B cell (primary cell): ENCODE results near the gene ACO2. TPM values are rescaled to one million over a fixed set of nuclear protein-coding genes. Genes with fewer than 3 reads are reported as not detected.

ENCODE experiments used
- ATAC-seq: fragments of 200-7000 bp; cut with Tn5 transposase; one replicate; pipeline ENCODE4 v1.10.0; 2021; ENCODE audit warnings: low read depth, mild to moderate bottlenecking, moderate number of reproducible peaks, moderate library complexity
- CTCF ChIA-PET: fragments of 350-600 bp; sonication (Branson Sonifier 250); formaldehyde crosslinking; loops from one replicate; lab custom pipeline; 2021; ENCODE audit warnings: antibody characterized with exemption, inconsistent platforms; lab: Charles Lee
- POLR2A ChIA-PET: fragments of 350-600 bp; sonication (Branson Sonifier 250); formaldehyde crosslinking; loops from one replicate; lab custom pipeline; 2021; ENCODE audit warnings: antibody characterized with exemption; lab: Charles Lee
- DNase-seq: peaks from one replicate; pipeline ENCODE4 v3.0.0; 2013
- H2AFZ ChIP-seq: 2 replicates; pipeline ENCODE4 v1.6.1; 2012; ENCODE audit warnings: mild to moderate bottlenecking, low read depth, low read length; ENCODE audit not compliant: insufficient read depth, poor library complexity, severe bottlenecking
- H3K27ac ChIP-seq, 2 donors: 1 replicate in 1 of 2; 2 replicates in 1 of 2; pipeline ENCODE4 v1.5.1; 2012 to 2013; ENCODE audit warnings: low read length in 2 of 2, mild to moderate bottlenecking in 2 of 2, moderate library complexity in 1 of 2
- H3K27me3 ChIP-seq, 4 experiments: fragments of 200-600 bp in 1 of 4; sonication (generic) in 1 of 4; replicated peaks in 1 of 4; 1 replicate in 2 of 4; 2 replicates in 2 of 4; pipeline versions ENCODE4 v1.6.1 to v1.7.0; 2013 to 2016; ENCODE audit warnings: low read length in 3 of 4, mild to moderate bottlenecking in 2 of 4, mixed read lengths in 1 of 4, moderate library complexity in 1 of 4; ENCODE audit not compliant: insufficient read depth in 4 of 4, control insufficient read depth in 3 of 4; ENCODE audit errors: control extremely low read depth in 1 of 4
- H3K36me3 ChIP-seq, 2 experiments: replicated peaks in 1 of 2; 1 replicate in 1 of 2; 2 replicates in 1 of 2; pipeline versions ENCODE4 v1.6.1 to v1.7.1; 2013; ENCODE audit warnings: low read length in 1 of 2; ENCODE audit not compliant: insufficient read depth in 2 of 2, control insufficient read depth in 1 of 2; ENCODE audit errors: control extremely low read depth in 1 of 2, extremely low read depth in 1 of 2
- H3K4me1 ChIP-seq, 2 donors: fragments of 200-600 bp in 1 of 2; sonication (generic) in 1 of 2; 1 replicate in 1 of 2; 2 replicates in 1 of 2; pipeline versions ENCODE4 v1.5.1 to v1.6.1; 2013 to 2017; ENCODE audit warnings: low read length in 2 of 2; ENCODE audit not compliant: control insufficient read depth in 2 of 2, insufficient read depth in 2 of 2
- H3K4me2 ChIP-seq: replicated peaks from 2 replicates; pipeline ENCODE3; 2012; ENCODE audit warnings: mild to moderate bottlenecking, low read depth, low read length; ENCODE audit not compliant: poor library complexity, severe bottlenecking
- H3K4me3 ChIP-seq, 5 experiments: fragments of 200-600 bp in 1 of 5; sonication (generic) in 1 of 5; 1 replicate in 3 of 5; 2 replicates in 2 of 5; pipeline versions ENCODE4 v1.5.1 to v1.7.0; 2011 to 2016; ENCODE audit warnings: low read length in 4 of 5, mild to moderate bottlenecking in 4 of 5, low read depth in 2 of 5, control low read depth in 1 of 5, moderate library complexity in 1 of 5; ENCODE audit not compliant: insufficient read depth in 1 of 5; ENCODE audit errors: control extremely low read depth in 1 of 5, extremely low read depth in 1 of 5
- H3K79me2 ChIP-seq: fragments of 200-600 bp; sonication (generic); one replicate; pipeline ENCODE4 v1.6.0; 2016; ENCODE audit warnings: low read length; ENCODE audit not compliant: control insufficient read depth, insufficient read depth
- H3K9ac ChIP-seq: fragments of 200-600 bp; sonication (generic); 2 replicates; pipeline ENCODE4 v1.6.1; 2017; ENCODE audit warnings: mild to moderate bottlenecking, low read length, moderate library complexity
- H3K9me3 ChIP-seq, 3 donors: one replicate each; pipeline versions ENCODE4 v1.6.1 to v1.7.1; 2013; ENCODE audit warnings: low read length in 2 of 3; ENCODE audit not compliant: control insufficient read depth in 2 of 3, insufficient read depth in 1 of 3; ENCODE audit errors: control extremely low read depth in 1 of 3
- H4K20me1 ChIP-seq: 2 replicates; pipeline ENCODE4 v1.6.0; 2012; ENCODE audit warnings: mild to moderate bottlenecking, low read length; ENCODE audit not compliant: insufficient read depth, control insufficient read depth, poor library complexity, severe bottlenecking
- H3K27ac Mint-ChIP-seq: one replicate; pipeline ENCODE4 v1.8.0; 2021; ENCODE audit warnings: mixed read lengths
- H3K27me3 Mint-ChIP-seq: one replicate; pipeline ENCODE4 v1.8.0; 2021; ENCODE audit warnings: mixed read lengths
- H3K4me1 Mint-ChIP-seq: one replicate; pipeline ENCODE4 v1.8.0; 2021; ENCODE audit warnings: mixed read lengths
- H3K4me3 Mint-ChIP-seq: one replicate; pipeline ENCODE4 v1.8.0; 2021; ENCODE audit warnings: mixed read lengths
- H3K9me3 Mint-ChIP-seq: one replicate; pipeline ENCODE4 v1.8.0; 2022; ENCODE audit warnings: mixed read lengths; ENCODE audit not compliant: insufficient read depth
- EZH2 ChIP-seq: IDR thresholded peaks from 2 replicates; pipeline ENCODE4 v1.6.1; 2012; ENCODE audit warnings: borderline replicate concordance, low read depth, mild to moderate bottlenecking, moderate library complexity, low read length; ENCODE audit not compliant: insufficient read depth, poor library complexity, severe bottlenecking
- WGBS: methylation state at CpG from one replicate; pipeline ENCODE4 v1.1.5; 2013; ENCODE audit warnings: missing lambda C conversion rate; ENCODE audit not compliant: insufficient coverage; 5-methylcytosine and 5-hydroxymethylcytosine counted together
- intact Hi-C: fragments of 100-400 bp; cut with micrococcal nuclease; formaldehyde crosslinking; loops from one replicate; pipeline ENCODE4 v1.10.0; 2022
- polyA plus RNA-seq: library from polyadenylated mRNA; depleted of rRNA; stranded (reverse); fragments of >200 nt; gene quantifications from 2 replicates; pipeline ENCODE4 v1.2.3, GENCODE V29; 2012
- total RNA-seq, 2 donors: library from RNA; stranded (reverse); fragments of 120-200 nt in 1 of 2; gene quantifications; 1 replicate in 1 of 2; 2 replicates in 1 of 2; pipeline versions ENCODE4 v1.2.3 to v1.2.4, GENCODE V29; 2013 to 2022
- TF ChIP-seq, protein P1 (sequence below): fragments of 200-600 bp; IDR thresholded peaks from one replicate; pipeline ENCODE4 v1.8.0; 2022; ENCODE audit warnings: antibody characterized with exemption, mild to moderate bottlenecking

ACO2 gene
- total and polyA plus RNA-seq, 2 donors (not counting 1 experiment from before 2014, with no cell fraction given): 91.5 to 91.7 TPM

DNA sequence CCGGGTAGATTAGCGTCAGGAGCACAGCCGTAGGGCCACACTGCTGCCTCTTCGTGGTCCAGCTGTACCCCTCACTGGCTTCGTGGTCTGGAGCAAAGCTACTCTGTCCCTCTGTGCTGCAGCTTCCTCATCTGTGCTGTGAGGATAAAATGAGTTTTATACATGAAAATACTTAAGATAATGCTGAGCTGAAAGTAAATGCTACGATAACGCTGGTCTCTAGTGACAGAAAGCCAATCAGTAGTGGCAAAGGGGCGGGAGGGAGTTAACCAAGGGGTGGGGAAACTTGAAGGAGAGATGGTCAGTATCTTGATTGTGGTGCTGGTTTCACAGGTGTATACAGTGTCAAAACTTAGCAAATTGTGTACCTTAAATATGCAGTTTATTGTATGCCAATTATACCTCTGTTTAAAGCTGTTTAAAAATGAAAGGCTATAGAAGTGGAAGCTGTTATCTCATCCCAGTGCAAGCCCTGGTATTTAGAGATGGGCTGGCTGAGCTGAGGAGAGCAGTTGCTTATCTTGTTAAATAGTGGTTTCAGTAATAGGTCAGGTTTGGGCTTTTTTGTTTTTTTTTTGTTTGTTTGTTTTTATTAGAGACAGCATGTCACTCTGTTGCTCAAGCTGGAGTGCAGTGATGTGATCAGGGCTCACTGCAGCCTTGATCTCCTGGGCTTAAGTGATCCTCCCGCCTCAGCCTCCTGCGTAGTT is 36.7 kb downstream of the ACO2 start:
- Histone ChIP-seq H4K20me1 (peaks cover 35% of the 10 kb centered on the region), H3K9me3 (no peaks in the 10 kb centered on the region), H3K27me3 (no peaks in the 10 kb centered on the region), H3K9ac (no peak overlapping the region), H2AFZ (no peak overlapping the region), H3K36me3 (peaks cover 2 to 63% of the 10 kb centered on the region in 2 experiments), H3K4me2 (no peak overlapping the region), H3K79me2 (peaks cover 80% of the 10 kb centered on the region), H3K27ac (no peak overlapping the region), H3K4me3 (no peak overlapping the region), H3K4me1 (peaks cover 0 to 21% of the 10 kb centered on the region in 2 donors)
- ATAC-seq: no peak
- intact Hi-C loops: no loop called here
- Mint-ChIP-seq H3K9me3 (no peaks in the 10 kb centered on the region), H3K27me3 (no peaks in the 10 kb centered on the region), H3K4me1 (peaks cover 25% of the 10 kb centered on the region), H3K4me3 (no peak overlapping the region), H3K27ac (peak overlapping the region; percentile 15)
- ChIA-PET POLR2A (interaction anchor here (0.7 to 0.8 kb wide), 2 partner anchors 16 to 59 kb away, joined by 3 read pairs; partner anchors contain the start of gene TOB2), CTCF (interaction anchor here (1.2 to 3.7 kb wide), 5 partner anchors 12 to 102 kb away, joined by 3 to 27 read pairs (median 10); no protein-coding TSS in a partner anchor)
- WGBS: 97% methylated on average over 7 of the region's 10 CpGs
- DNase-seq: no peak
- no peak for TF ChIP-seq EZH2
- TF ChIP-seq, protein P1, sequence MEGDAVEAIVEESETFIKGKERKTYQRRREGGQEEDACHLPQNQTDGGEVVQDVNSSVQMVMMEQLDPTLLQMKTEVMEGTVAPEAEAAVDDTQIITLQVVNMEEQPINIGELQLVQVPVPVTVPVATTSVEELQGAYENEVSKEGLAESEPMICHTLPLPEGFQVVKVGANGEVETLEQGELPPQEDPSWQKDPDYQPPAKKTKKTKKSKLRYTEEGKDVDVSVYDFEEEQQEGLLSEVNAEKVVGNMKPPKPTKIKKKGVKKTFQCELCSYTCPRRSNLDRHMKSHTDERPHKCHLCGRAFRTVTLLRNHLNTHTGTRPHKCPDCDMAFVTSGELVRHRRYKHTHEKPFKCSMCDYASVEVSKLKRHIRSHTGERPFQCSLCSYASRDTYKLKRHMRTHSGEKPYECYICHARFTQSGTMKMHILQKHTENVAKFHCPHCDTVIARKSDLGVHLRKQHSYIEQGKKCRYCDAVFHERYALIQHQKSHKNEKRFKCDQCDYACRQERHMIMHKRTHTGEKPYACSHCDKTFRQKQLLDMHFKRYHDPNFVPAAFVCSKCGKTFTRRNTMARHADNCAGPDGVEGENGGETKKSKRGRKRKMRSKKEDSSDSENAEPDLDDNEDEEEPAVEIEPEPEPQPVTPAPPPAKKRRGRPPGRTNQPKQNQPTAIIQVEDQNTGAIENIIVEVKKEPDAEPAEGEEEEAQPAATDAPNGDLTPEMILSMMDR: no peak
